DMS114 treated with DMSO at 0.1 percent for 48 hours (cell line): ENCODE results near the gene EPC1.
"Not testable (repeated sequence)": the region's sequence is repeated elsewhere in the genome, so short reads cannot be mapped to it uniquely, and the experiment has no call there.

Source experiments
- DNase-seq: peaks from one replicate; lab custom pipeline; 2025; ENCODE audit not compliant: unreplicated experiment; lab: John Stamatoyannopoulos, UW

The EPC1 gene, protein sequence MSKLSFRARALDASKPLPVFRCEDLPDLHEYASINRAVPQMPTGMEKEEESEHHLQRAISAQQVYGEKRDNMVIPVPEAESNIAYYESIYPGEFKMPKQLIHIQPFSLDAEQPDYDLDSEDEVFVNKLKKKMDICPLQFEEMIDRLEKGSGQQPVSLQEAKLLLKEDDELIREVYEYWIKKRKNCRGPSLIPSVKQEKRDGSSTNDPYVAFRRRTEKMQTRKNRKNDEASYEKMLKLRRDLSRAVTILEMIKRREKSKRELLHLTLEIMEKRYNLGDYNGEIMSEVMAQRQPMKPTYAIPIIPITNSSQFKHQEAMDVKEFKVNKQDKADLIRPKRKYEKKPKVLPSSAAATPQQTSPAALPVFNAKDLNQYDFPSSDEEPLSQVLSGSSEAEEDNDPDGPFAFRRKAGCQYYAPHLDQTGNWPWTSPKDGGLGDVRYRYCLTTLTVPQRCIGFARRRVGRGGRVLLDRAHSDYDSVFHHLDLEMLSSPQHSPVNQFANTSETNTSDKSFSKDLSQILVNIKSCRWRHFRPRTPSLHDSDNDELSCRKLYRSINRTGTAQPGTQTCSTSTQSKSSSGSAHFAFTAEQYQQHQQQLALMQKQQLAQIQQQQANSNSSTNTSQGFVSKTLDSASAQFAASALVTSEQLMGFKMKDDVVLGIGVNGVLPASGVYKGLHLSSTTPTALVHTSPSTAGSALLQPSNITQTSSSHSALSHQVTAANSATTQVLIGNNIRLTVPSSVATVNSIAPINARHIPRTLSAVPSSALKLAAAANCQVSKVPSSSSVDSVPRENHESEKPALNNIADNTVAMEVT

GRCh38 chr10:32346551-32347362 is at the start of gene EPC1:
EPC1 (minus strand) TSS chr10:32347158; CDS start chr10:32346915, 243 bp downstream.
- peak; percentile 80 for DNase-seq

GRCh38 chr10:32393911-32394310 is 47.0 kb upstream of the EPC1 start:
- DNase-seq = no peak

- DNase-seq = not testable (repeated sequence)
Measured at GRCh38 chr10:32392284-32392683, 45.3 kb upstream of the EPC1 start.

DNA sequence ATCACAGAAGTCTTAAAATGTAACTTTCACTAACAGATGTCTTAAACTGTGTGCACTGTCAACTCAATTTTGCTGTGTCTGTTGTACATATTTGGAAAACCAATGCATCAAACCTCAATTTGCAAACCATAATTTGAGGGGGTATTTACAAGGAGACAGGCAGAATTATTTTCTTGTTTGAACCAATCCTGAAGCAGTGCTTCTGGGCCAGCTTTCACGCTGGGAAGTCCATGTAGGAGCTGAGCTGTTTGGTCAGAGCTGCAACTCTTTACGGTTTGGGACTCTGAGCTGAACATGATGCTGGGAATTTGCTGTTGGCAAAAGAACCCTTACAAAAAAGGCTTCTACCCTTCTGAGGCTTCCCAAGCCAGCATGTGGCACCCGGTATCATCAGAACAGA is 43.2 kb upstream of the EPC1 start:
- DNase-seq = no peak

DNA sequence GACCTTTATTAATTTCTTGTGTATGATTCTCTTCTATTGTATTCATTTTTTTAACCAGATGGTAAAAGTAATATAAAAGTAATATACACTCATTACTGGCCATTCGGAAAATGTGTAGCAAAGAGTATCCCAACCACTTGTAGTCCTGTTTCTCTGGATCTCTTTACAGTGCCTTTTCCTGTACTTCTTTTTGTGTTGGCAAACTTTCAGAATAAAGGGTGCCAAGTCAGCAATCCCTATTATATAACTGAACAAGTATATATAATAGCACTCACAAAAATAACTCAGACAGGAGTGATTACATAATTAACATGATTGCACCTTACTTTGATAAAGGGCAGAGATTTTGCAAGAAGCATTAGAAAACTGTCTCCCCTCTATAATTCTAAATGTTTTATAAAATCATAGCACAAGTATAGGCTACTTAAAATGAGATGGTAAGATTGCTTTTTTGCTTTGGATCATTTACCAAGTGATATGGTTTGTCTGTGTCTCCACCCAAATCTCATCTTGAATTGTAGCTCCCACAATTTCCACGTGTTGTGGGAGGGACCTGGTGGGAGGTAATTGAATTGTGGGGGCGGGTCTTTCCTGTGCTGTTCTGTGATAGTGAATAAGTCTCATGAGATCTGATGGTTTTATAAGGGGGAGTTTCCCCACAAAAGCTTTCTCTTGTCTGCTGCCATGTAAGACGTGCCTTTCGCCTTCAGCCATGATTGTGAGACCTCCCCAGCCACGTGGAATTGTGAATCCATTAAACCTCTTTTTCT is 41.5 kb upstream of the EPC1 start:
- no peak for DNase-seq

GRCh38 chr10:32386623-32387260 is 39.8 kb upstream of the EPC1 start:
- DNase-seq = no peak

DNA sequence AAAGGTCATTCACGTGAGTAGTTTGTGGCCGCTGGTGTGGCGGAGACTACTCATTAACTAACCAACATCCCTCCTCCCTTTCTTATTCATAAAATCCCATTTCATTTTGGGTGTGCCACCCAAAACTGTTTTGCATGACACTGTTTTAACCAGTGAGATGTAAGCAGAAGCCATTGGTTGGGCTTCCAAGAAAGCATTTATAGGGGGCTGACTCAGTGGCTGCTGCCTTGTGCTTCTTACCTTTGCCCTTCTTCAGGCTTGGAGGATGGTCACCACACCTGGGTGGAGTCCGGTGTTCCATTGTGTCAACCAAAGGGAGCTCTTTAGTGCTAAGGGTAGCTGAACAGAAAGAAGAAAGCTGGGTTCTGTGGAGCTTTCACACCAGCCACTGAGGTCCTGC is 37.2 kb upstream of the EPC1 start:
- no peak for DNase-seq

DNA sequence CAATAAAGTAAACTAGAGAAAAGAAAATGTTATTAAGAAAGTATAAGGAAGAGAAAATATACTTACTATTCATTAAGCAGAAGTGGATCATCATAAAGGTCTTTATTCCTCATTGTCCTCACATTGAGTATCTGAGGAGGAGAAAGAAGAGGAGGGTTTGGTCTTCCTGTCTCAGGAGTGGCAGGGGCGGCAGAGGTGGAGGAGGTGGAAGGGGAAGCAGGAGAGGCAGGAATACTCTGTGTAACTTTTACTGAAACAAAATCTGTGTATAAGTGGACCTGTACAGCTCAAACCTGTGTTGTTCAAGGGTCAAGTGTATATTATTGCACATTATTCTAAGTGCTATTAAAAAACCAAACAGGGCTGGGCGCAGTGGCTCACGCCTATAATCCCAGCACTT is 34.2 kb upstream of the EPC1 start:
- DNase-seq = no peak

GRCh38 chr10:32379950-32380551 is 33.1 kb upstream of the EPC1 start:
- DNase-seq = no peak

GRCh38 chr10:32379318-32379949 is 32.5 kb upstream of the EPC1 start:
- DNase-seq = peak; percentile 38

GRCh38 chr10:32378363-32379317 is 31.7 kb upstream of the EPC1 start:
- DNase-seq = peak; percentile 94

GRCh38 chr10:32377458-32378259 is 30.7 kb upstream of the EPC1 start:
- DNase-seq = peak; percentile 94

GRCh38 chr10:32376771-32377170 is 29.8 kb upstream of the EPC1 start:
- no peak for DNase-seq

DNA sequence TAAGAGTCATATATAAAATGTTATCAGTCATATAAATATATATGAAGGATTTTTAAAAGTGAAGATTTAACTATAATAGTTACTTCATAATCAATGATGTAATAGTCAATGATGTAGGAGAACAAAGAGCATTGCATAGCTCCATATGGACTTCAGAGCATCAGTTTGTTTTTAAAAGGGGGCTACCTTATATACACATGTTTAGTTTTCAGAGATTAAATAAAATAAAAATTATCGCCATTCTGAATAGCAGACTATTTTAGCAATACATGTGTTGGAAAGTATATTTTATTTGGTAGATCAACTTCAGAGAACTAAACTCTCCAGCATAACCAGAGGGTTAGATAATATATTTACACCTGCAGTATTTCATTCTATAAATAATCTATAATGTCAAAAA is 29.1 kb upstream of the EPC1 start:
- no peak for DNase-seq

DNA sequence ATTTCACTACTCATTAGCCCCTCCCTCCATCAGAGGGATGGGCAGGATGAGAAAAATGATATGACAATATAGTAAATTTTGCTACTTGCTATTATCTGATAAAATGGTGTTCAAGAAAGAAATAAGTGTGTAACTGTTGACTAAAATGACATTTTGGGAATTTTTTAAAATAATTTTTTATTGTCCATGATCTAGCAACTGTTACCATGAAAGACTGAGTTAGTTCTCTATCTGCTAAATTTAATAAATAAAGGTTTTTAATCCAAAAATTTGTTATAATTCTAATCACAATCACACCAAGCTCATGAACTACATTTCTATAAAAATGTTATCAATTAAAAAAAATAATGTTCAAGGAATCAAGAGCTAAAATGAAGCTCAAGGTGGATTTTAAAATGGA is 28.7 kb upstream of the EPC1 start:
- no peak for DNase-seq

GRCh38 chr10:32374605-32375004 is 27.6 kb upstream of the EPC1 start:
- DNase-seq = no peak

DNA sequence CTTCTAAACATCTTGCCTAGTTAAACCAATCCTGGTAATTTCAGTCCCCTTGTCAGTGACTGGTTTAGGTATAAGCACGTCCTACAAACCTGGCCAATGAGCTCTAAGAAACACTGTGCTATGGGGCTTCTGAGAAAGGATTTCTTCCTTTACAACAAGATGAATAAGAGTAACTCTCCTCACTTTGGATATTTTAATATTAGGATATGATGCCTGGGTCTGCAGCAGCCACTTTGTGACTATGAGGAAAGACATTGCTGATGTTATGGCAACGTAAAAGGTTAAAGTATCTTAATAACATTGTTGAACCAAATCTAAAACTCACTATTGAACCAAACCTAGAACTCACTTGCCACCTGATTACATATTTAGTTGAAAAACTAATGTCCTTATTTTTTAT is 26.5 kb upstream of the EPC1 start:
- DNase-seq = no peak
